DMS153 treated with DMSO at 0.1 percent for 48 hours (cell line): Measurements from ENCODE around the gene RNF152.
"Not testable (repeated sequence)": the region's sequence is repeated elsewhere in the genome, so short reads cannot be mapped to it uniquely, and the experiment has no call there.

ENCODE experiments used
- DNase-seq: peaks from one replicate; lab custom pipeline; 2025; ENCODE audit not compliant: unreplicated experiment; lab: John Stamatoyannopoulos, UW

The RNF152 gene

GRCh38 chr18:61824733-61825363, 68.0 kb downstream of the RNF152 start:
- DNase-seq: no peak

GRCh38 chr18:61823595-61823994, 69.2 kb downstream of the RNF152 start:
- DNase-seq: no peak

GRCh38 chr18:61822879-61823278, 69.9 kb downstream of the RNF152 start:
- DNase-seq: no peak

GRCh38 chr18:61821748-61822147, 71.1 kb downstream of the RNF152 start:
- DNase-seq: no peak

DNA sequence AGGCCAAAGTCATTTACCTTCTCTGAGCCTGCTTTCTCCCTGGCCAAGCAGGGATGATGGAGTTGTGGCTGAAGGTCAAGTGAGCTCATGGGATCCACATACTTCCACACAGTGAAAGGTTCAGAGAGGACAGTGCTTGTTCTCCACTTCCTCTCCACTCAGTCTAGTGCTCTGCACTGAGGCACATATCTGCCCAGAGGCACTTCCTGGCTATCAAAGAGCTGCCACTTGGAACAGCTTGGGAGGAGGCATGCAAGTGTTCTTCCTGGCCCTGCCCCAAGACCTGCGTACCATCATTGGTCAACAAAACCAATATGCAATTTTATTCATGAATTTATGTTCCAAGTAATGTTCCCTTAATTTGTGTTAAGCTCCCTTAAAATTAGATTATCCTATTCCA, 71.9 kb downstream of the RNF152 start:
- no peak for DNase-seq

GRCh38 chr18:61817086-61817485, 75.7 kb downstream of the RNF152 start:
- no peak for DNase-seq

DNA sequence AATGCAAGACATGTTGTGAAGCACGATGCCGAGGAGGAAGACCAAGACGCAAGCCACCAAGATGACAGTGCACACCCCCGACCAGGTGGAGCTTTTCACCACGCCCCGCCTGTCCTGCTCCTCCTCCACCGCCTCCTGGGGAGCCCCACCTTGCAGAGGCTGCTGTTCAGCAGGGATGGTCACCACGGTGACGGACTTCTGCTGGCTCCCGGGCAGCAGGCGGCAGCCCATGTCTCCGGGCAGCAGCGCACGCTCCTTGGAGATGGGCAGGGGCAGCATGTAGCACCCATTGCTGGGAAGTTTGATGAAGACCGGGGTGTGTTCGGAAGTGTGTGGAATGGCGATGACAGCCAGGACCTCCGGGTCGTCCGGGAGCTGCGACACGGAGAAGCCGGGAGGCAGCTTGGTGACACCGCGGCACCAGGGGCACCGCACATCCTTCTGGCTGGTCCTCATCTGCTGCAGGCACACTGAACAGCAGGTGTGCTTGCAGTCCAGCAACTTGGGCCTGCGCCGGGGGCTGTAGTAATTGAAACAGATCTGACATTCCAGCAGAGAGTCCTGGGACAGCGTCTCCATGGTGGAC, 76.8 kb downstream of the RNF152 start:
- no peak for DNase-seq

DNA sequence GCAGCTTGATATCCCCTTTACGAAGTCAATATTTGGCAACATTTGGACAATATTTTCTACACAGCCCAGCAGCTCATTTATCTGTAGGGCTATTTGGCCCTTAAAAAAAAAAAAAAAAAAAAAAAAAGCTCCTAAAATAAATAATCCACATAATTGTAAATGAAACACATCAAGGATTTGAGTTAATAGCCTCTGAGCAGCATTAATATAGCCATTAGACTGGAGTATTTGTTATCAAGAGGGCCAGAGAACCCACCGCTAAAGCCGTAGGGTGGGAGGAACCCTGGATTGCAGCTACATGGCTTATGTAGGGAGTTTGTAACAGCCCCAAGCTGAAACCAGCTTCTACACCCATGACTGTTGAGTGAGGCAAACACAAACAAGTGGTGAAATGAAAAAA, 84.5 kb downstream of the RNF152 start:
- DNase-seq: no peak

- DNase-seq: no peak
Measured at GRCh38 chr18:61803393-61803792, 89.4 kb downstream of the RNF152 start.

DNA sequence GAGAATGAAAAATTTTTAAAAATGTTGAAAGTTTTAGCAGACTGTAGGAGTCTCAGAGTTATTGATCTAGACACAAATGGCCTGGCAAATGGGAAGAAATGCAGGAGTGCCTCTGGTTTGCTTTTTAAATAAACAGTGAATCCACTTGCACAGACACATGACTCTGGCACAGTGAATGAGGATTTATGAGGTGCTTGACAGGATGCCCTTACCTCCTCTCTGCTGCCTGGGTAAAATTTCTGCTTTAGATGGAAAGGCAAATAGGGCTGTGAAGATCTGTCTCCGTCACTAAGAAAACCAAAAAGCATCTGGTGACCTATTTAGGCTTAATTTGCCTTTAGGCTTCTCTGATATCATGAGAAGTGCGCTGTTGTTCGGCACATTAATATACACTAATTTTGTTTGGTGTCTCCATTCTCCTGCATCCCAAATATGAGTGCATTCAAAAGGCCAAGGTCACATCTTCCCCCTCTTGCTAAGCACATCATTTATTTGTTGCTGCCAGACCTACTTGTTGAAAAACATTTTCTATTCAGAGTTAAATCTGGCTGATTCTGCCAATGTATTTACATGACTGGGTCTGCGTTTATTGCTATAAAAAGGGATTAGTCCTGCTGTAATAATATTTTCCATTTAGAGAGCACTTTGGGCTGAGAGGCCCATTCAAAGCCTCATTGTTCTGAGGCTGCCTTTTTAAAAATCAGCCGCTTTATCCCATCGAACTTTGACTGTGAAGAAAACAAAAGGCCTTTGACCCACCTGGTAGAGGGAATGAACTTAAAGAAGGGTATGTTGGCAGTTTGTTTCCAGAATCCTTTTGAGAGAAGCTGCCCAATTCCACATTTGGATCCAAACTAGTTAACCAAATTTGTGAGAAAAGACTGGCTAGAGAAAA, 94.9 kb downstream of the RNF152 start:
- peak; percentile 76 for DNase-seq

- DNase-seq: no peak
Measured at GRCh38 chr18:61791031-61791430, 101.8 kb downstream of the RNF152 start.

GRCh38 chr18:61787011-61787670, 105.7 kb downstream of the RNF152 start:
- DNase-seq: not testable (repeated sequence)

- no peak for DNase-seq
Measured at GRCh38 chr18:61785588-61785987, 107.2 kb downstream of the RNF152 start.

- DNase-seq: no peak
Measured at GRCh38 chr18:61784834-61785233, 108.0 kb downstream of the RNF152 start.

- no peak for DNase-seq
Measured at GRCh38 chr18:61782545-61782944, 110.3 kb downstream of the RNF152 start.

DNA sequence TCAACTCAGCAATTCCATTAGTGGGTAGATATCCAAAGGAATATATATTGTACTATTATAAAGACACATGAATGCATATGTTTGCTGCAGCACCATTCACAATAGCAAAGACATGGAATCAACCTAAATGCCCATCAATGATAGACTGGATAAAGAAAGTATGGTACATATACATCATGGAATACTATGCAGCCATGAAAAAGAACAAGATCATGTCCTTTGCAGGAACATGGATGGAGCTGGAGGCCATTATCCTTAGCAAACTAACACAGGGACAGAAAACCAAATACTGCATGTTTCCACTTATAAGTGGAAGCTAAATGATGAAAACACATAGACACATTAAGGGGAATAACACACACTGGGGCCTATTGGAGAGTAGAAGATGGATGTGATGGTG, 116.6 kb downstream of the RNF152 start:
- not testable (repeated sequence) for DNase-seq

GRCh38 chr18:61774846-61775245, 118.0 kb downstream of the RNF152 start:
- DNase-seq: no peak

GRCh38 chr18:61772293-61772848, 120.4 kb downstream of the RNF152 start:
- no peak for DNase-seq

DNA sequence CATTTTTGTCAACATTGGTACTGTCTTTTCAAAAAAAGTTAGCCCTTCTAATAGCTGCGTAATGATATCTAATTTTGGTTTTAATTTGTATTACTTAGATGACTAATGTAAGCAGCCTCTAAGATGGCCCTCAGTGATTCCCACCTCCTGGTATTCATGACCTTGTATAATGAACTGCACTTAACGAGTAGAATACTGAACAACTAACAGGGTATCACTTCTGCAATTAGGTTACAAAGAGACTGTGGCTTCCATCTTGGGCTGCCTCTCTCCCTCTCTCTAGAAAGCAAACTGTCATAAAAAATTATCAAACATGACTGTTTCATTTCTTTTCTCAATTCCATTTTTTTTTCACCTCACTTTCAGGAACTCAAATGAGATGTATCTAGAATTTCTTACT, 120.9 kb downstream of the RNF152 start:
- no peak for DNase-seq

GRCh38 chr18:61770279-61770678, 122.5 kb downstream of the RNF152 start:
- no peak for DNase-seq

- no peak for DNase-seq
Measured at GRCh38 chr18:61766266-61766884, 126.4 kb downstream of the RNF152 start.
